Stimulated activated CD4-positive, alpha-beta T cell treated with anti-CD3 and anti-CD28 coated beads, TNF-alpha, amount 100 ng/mL, for 48 hours (primary cell): Measurements from ENCODE around the gene DLG3.
"Not testable (repeated sequence)": the region's sequence is repeated elsewhere in the genome, so short reads cannot be mapped to it uniquely, and the experiment has no call there.

Experiments used
- DNase-seq, 3 donors: peaks; one replicate each; pipeline ENCODE4 v3.0.0-alpha.2; 2020; ENCODE audit warnings: low read depth in 3 of 3

Gene DLG3

GRCh38 chrX:70476934-70477733, 32.5 kb downstream of the DLG3 start:
- DNase-seq, result no peak

DNA sequence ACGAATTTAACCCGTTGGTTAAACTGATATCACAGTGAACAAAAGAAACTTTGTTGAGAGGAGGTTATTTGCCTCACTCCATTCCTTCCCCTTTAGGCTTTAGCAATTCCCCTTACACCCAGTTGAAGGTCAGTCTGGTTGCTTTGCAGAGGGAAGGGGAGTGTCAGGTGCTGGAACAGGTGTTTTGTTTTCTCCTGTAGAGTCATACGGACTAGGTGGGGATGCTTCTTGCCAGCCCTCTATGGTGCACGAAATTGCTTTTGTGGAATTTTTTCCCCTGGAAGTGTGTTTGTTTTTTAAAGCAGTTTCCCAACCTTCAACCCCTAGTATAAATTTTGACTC, 33.1 kb downstream of the DLG3 start:
- DNase-seq, result no peak

DNA sequence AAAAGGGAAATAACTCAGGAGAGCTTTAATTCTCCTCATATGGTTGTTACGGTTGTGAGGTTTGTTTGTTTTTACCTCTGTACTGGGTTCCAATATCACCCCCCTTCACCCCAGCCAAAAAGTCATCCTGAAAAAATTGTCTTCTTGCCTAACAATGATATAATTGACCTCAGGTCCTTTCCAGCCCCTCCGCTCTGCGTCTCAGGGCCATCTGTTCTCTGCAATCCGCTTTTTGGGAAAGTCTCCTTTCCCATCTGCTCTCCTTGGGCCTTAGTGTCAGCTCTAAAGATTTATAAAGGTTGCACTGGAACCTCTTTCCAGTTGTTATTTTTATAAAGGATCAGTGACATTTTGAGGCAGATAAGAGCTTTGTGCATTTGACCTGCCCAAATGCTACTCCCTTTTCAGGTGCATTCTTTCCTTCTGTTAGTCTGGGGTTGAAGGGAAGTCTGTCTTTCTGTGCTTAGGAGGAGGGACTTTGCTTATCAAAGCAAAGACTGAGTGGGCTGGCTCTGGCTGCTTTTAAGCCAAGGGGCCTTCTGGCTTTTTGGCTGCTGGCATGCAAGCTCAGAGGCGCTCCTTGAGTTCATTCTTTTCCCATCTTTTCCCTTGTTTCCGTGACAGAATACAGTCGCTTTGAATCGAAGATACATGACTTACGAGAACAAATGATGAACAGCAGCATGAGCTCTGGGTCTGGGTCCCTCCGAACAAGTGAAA, 34.1 kb downstream of the DLG3 start:
- no peak for DNase-seq

DNA sequence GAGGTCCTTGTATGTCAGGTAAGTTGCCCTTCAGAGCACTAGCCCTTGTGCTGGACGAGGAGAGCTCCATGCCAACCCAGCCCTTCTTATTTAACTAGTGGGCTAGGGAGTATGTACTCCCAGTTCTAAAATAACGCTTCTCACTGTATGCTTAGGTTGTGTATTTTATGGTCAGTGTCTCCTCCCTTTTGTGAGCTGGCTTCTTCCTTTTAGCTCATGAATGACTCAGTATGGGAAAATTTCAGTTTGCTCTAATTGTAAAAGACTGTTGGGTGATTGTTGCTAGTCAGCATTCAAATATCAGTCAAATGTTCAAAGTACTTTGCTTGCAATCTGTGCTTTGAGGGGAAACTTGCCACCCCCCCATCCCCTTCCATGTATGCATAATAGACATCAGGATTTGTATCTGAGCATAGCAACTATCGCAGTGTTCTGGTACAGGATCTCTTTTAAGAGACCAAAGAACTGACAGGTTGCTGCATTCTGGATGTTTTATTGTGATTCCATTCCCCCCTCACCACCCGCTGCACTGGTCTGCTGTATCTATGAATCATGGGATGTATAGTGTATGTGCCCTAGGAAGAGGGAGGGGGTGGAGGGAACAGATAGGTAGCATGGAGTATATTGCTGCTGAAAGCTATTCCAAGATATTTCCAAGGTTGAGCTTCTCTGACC, 34.7 kb downstream of the DLG3 start:
- no peak for DNase-seq

GRCh38 chrX:70479922-70480659, 35.5 kb downstream of the DLG3 start:
- no peak for DNase-seq

- DNase-seq, result no peak
Measured at GRCh38 chrX:70480660-70481018, 36.0 kb downstream of the DLG3 start.

DNA sequence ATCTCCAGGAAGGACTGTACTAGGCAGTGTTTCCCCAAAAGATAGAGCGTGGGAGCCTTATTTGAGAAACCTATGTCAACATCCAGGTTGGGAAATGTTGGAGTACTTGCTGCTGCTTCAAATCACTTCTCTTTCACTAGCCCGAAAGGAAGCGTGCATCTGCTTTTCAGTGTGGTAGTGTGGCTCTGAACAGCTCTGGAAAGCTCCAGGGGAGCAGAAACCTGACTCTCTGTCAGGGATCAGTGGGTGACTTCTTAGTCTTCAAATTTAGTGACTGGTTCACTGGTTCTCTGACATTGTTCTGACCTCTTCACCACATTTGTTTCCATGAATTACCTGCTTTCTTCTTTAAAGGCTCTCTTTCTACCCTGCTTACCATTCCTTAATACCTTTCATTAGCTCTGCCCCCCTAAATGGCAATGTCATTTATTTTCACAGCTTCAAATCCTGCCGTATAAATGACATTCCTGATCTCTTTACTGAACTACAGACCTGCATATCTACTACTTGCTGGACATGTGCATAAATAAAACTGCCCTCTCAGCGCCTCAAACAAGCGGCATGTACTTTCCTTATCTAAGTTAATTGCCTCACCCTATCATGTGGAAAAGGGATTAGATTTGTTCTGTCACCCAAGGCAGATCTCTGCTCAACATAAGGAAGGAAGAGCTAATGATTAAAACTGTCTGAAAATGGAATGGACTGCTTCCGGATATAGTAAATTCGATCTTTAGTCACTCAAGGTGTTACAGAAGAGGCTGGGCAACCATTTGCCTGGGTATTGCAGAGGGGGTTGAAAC, 37.0 kb downstream of the DLG3 start:
- DNase-seq, result no peak

- DNase-seq, result no peak
Measured at GRCh38 chrX:70482300-70482699, 37.7 kb downstream of the DLG3 start.

DNA sequence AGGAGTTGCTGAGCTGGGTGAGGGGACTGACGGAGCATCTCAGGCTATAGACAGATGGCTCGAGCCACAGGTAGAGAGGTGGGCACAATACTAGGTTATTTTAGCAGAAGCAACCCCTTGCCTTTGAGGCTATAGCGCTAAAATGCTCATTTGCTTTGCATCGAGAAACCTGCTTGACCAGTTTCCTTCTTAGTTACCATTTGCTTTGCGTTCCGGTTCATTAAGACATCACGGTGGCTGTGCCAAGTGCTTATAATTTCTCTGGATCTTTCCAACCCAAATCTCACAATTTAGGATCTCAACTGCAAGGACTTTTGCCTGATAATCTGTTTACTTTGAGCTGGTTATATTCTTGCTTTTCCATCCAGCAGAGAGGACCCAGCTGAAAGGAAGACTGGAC, 40.8 kb downstream of the DLG3 start:
- no peak for DNase-seq

DNA sequence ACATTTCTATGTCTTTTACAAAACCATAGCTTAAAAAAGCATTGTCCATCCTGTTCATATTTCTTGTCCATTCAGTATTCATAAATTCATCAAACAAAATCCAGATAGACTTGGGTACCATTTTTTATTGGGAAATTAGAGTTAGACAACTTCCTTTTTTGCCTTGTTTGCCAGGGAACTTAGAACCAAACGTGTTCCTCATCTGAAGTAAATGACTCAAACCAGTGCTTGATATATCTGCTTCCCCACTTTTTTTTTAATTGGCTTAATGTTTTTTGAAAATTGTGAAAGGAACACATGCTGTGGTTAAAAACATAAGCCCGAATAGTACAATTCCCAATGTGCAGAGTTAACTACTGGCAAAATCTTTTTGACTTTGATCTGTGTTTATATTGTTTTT, 44.2 kb downstream of the DLG3 start:
- DNase-seq, result no peak

GRCh38 chrX:70494441-70494840, 49.8 kb downstream of the DLG3 start:
- DNase-seq, result peak in 1 of 3 donors; percentile 17

DNA sequence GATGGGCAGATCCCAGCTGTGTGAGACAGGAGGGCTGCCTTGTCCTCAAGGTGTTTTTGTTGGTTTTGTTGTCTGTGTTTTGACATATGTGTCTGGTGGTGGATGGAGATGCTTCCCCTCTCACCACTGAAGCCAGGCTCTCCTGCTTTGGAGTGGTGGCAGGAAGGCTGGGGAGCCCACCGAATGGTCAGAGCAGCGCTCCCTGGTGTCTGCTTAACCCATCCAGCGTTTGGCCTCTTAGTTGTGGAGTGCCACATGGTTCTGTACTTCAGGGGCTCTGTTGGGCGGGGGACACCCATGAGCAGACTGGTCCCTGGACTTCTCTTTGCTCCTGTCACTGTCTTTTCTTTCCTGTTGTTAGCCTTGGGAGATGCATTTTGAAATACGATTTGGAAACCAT, 51.9 kb downstream of the DLG3 start:
- DNase-seq, result no peak

DNA sequence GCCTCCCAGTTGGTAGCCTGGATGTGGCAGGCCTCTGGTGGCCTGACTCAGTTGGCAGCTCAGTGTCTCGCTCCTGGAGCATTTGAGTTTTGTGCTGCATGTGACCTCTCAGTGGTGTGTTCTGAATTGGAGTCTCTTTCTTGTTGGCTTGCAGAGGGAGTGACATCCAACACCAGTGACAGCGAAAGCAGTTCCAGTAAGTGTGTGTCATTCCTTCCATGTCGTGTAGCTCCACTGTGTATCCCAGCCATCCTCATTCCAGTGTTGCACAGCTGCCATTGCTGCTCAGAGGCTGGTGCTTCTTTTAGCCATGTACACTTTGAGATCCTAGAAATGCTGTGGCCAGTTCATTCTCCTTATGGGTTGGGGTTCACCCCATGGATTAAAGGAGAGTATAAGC, 52.4 kb downstream of the DLG3 start:
- DNase-seq, result no peak

- DNase-seq, result no peak
Measured at GRCh38 chrX:70498129-70498528, 53.5 kb downstream of the DLG3 start.

- no peak for DNase-seq
Measured at GRCh38 chrX:70500826-70501225, 56.2 kb downstream of the DLG3 start.

DNA sequence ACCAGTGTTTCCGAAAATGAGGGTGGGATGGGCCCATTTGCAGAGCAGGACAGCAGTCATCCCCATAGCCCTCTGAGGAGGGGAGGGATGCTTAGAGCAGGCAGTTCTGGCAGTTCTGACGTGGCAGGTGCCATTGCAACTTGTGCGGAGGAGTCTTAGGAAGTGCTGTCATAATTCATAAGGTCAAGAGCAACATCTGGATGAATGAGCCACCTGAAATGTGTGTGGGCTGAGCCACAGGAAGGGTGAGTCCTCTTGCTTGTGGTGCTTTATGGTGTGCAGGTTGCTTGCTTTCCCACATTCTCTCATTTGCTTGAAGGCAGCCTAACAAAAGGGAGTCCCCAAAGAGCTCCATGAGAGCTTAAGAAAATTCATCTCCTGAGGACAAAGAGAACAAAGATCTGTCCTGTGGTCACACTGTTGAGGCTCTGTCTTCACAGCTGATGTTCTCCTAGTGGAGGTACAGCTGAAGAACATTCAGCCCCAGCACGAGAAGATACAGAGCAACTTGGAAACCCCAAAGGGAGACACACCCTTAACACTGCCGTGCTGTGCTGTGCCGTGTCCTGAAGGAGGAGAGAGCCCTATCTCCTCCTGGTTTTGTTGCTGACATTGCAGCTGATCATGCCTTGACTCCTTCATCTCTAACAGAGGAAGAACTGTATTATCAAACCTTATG, 60.3 kb downstream of the DLG3 start:
- peak in 2 of 3 donors; percentile 3 to 21 for DNase-seq

DNA sequence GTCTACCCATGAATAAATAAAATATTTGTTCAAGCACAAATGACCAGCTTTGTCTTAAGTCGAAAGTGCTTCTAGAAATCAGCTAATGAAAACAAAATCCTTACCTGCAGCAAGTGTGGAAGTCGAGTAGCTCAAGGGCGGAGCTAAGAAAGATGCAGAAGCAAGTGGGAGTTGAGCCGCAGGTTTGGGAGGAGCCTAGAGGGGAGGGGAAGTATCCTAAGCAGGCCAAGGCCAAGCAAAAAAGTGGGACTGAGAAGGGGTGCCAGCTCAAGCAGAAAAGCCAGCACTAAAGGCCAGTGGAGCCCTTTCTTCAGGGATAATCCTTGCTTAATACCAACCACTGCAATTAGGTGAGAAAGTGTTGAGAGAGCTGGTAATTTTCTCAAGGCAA, 60.8 kb downstream of the DLG3 start:
- no peak for DNase-seq

- DNase-seq, result no peak
Measured at GRCh38 chrX:70508296-70508911, 63.8 kb downstream of the DLG3 start.

DNA sequence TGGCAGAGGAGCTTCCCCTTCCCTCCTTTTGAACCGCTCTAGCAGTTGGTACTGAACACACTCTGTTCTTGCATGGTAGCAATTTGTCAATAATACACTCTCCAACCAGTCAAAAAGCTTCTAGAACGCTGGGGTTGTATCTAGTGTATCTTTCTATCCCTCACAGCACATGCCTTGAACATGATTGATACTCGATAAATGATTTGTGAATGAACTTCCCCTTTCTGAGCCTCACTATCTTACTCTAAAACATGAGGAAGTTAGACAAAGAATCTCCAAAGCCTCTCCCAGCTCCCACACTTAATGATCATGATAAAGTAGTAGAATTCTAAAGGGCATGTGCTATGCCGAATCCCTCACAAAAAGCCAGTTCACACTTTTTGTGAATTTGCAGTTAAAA, 64.4 kb downstream of the DLG3 start:
- DNase-seq, result no peak

- not testable (repeated sequence) for DNase-seq
Measured at GRCh38 chrX:70515270-70515669, 70.6 kb downstream of the DLG3 start.
